ENCODE results near the gene G6PC1.
"Not testable (repeated sequence)": the region's sequence is repeated elsewhere in the genome, so short reads cannot be mapped to it uniquely, and the experiment has no call there.

Gene G6PC1

DNA sequence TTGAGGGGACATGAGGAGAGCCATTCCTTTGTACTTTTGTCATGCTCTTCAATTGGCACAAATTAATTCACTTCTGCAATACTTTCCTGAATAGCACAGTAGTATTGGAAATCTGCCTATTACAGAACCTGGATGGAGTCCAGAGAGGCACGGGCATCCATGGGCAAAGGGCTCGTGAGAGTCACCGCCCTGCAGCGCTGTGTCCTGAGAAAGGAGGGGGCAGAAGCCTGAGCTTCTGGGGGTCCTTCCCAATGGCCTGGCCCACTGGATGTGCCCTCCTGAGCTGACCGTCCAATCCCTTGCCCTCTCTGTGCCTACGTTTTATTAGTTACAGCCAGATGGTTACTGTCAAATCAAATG, 3.5 kb downstream of the G6PC1 start:
- DNase-seq = no peak

- no peak for DNase-seq
These were observed 6.3 kb downstream of the G6PC1 start for GRCh38 chr17:42906772-42907446.

- DNase-seq = no peak
These were observed 8.5 kb downstream of the G6PC1 start for GRCh38 chr17:42908872-42909700.

- DNase-seq = no peak
These were observed 12.9 kb downstream of the G6PC1 start for GRCh38 chr17:42913522-42913921.

- no peak for DNase-seq
These were observed 13.5 kb downstream of the G6PC1 start for GRCh38 chr17:42913981-42914617.

DNA sequence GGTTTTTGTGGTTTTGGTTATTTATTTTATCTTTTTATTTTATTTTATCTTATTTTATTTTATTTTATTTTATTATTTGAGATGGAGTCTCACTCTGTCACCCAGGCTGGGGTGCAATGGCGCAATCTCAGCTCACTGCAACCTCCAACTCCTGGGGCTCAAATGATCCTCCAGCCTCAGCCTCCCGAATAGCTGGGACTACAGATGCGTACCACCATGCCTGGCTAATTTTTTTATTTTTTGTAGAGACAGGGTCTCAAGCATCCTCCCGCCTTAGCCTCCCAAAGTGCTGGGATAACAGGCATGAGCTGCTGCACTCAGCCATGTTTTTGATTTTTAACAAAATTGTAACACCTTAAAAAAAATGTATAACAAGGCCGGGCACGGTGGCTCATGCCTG, 14.7 kb downstream of the G6PC1 start:
- not testable (repeated sequence) for DNase-seq

DNA sequence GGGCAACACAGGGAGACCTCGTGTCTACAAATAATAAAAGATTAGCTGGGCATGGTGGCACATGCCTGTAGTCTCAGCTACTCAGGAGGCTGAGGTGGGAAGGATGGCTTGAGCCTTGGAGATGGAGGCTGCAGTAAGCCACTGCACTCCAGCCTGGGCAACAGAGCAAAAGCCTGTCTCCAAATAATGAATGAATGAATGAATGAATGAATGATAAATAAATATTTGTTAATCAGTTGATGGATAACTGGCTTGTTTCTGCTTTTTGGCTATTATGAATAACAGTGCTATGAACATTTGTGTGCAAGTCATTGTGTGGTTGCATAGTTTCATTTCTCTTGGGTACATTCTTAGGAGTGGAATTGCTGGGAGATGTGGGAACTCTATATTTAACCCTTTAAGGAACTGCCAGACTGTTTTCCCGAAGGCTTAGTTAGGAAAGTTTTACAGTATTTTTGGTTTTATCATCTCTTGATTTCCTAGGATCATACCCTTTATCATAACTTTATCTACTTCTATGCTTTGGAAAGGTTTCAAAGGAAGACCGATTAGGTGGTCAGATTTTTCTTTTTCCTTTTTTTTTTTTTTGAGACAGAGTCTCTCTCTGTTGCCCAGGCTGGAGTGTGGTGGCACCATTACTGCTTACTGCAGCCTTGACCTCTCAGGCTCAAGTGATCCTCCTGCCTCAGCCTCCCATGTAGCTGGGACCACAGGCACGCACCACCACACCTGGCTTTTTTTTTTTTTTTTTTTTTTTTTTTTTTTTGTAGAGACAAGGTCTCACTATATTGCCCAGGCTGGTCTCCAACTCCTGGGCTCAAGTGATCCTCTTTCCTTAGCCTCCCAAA, 16.0 kb downstream of the G6PC1 start:
- DNase-seq = not testable (repeated sequence)

- DNase-seq = no peak
These were observed 16.6 kb downstream of the G6PC1 start for GRCh38 chr17:42917236-42917603.

DNA sequence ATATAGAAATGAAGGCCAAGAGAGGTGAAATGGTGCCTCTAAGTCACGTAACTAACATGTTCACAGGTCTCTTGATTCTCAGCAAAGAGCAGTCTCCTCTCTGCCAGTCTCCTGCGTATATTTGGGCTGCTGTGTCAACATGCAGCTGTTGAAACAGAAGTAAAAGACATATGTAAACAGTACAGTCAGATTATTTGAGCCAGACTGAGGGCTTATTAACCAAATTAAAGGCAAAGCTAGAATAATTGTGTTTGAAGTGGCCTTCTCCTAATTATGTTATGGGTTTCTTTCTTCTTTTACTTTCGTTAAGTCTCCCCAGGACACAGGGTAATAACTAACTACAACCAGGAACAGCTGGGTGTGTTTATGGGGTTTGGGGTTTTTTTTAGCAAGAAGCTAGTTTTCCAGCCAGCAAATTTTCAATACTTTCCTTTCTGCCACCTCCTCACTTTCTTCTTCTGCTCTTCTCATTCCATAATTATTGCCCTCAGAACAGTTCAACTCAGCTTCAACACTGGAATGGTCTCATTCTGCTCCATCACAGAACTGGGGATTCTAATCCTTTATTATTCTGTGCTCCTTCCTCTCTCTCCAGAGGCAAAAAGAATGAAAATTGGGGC, 18.4 kb downstream of the G6PC1 start:
- no peak for DNase-seq

- DNase-seq = not testable (repeated sequence)
These were observed 19.0 kb downstream of the G6PC1 start for GRCh38 chr17:42919522-42920077.

DNA sequence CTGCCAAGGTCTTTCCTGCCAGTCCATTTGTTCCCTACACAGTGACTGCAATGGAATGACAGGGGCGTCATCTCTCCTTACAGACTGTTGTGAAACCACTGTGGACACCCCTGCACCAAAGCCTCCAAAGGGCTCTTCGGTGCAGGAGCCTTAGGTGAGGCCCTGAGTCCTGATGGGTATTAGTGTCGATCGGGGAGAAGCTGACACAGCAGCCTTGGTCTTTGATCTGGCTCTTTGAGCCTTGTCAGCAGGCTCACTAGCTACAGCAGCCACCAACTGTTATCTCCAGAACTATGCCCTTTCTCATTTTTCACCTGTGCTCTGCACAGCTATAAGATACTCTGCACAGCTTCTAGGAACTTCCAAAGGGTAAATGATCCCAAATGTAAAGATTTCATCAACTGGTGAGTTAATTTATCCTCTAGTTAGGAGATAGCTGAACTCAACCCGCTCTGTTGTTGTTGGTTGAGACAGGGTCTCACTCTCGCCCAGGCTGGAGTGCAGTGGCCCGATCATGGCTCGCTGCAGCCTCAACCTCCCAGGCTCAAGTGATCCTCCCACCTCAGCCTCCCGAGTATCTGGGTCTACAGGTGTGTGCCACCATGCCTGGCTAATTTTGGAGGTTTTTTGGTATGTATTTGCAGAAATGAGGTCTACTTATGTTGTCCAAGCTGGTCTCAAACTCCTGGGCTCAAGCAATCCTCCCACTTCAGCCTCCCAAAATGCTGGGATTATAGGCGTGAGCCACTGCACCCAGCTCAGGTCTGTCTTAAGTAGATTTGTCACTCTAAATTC, 19.7 kb downstream of the G6PC1 start:
- DNase-seq = no peak

DNA sequence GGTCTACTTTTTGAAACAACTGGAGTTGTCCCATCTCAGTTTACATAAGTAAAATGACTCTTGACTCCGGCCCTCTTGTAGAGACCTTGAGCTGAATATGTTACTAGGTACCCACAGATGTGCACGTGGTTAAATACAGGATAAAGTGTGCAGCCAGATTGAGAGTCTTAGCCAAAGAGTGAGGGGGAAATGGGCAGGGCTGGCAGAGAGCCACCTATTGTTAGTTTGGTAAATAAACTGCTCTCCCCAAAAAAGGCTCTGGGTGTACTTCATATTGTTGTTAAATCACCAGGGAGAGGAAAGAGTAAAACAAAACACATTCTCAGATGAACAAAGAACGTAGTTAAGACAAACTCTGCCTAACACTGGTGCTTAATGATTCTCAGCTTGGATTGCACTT, 20.3 kb downstream of the G6PC1 start:
- DNase-seq = no peak

GRCh38 chr17:42922294-42922693, 21.7 kb downstream of the G6PC1 start:
- DNase-seq = no peak

- DNase-seq = not testable (repeated sequence)
These were observed 22.9 kb downstream of the G6PC1 start for GRCh38 chr17:42923472-42923871.

- DNase-seq = no peak
These were observed 24.3 kb downstream of the G6PC1 start for GRCh38 chr17:42924891-42925290.

DNA sequence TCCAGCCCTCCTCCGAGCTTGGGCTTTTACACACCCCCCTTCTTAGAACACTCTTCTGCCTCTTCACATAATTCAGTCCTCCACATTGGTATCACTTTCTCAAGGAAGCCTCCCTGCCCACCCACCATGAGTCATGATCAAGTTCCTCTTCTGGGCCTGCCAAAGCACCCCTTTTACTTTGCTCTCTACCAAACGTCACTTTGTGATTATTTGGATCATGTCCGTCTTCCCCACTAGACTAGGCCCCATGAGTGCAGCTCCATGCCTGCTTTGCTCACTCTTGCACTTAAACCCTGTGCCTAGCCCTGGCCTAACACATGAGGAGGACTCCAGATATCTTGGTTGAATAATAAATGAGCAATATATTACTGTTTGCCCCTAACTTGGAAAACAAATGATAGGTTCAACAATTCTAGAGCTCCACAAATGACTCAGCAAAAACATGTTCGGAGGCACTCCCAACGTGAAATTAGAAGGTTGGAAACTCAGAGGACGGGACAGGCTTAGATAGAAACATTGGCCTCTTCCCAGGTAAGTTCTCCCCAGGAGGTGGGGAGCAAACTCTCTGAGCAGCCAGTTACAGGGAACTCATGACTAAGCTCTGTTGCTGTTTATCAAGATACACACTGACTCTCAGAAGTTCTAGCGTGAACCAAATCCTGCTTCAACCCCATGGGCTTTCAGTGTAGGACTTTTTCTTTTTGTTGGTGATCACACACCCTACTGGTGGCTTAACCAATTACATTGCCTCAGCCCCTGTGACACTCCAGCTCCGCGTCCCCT, 28.3 kb downstream of the G6PC1 start:
- peak; percentile 64 for DNase-seq

- DNase-seq = no peak
These were observed 28.9 kb downstream of the G6PC1 start for GRCh38 chr17:42929497-42929844.

DNA sequence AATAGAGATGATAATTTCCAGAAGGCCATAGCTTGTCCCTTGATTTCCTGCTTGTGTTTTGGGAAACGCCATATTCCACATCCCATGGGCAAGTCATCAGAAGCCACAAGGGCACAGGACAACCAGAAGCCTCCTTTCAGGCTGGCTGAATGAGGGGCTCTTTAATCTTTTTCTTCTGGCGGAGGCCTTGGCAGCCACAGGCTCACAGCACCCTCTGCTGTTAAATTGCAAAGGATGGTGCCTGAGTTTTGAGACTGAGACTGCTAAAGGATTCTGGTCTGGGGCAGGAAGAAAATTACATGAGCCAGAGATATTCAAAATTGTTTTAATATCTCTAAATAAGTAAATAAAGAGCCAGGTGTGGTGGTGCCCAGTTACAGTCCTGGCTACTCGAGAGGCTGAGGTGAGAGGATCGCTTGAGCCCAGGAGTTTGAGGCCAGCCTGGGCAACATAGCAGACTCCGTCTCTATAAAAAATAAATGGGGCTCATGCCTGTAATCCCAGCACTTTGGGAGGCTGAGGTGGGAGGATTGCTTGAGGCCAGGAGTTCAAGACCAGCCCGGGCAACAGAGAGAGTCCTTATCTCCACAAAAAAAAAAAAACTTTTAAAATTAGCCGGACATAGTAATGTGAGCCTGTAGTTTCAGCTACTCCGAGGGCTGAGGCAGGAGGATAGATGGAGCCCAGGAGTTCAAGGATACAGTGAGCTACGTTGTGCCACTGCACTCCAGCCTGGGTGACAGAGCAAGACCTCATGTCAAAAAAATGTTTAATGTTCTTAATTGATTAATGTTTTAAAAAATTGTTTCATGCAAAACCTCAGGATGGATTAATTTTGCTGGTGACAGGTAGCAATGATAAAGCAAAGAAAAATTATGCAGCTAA, 37.4 kb downstream of the G6PC1 start:
- no peak for DNase-seq

GRCh38 chr17:42944211-42944610, 43.6 kb downstream of the G6PC1 start:
- no peak for DNase-seq

GRCh38 chr17:42946812-42947211, 46.2 kb downstream of the G6PC1 start:
- no peak for DNase-seq

Data from activated CD8-positive, alpha-beta memory T cell treated with anti-CD3 and anti-CD28 coated beads, Interleukin-2, amount 50 U/mL, for 48 hours (primary cell).